HepG2 (cell line): ENCODE results near the gene TRAPPC3. TPM values are rescaled to one million over a fixed set of nuclear protein-coding genes. Genes with fewer than 3 reads are reported as not detected.

ENCODE experiments used
- ATAC-seq: fragments of 200-7000 bp; cut with Tn5 transposase; 3 replicates; pipeline ENCODE4 v1.9.1; 2020; ENCODE audit warnings: mild to moderate bottlenecking, moderate library complexity
- BruUV-seq: library from RNA; stranded (reverse); fragments of 400-500 nt; replicated peaks from 2 replicates; lab custom pipeline; 2021; lab: Mats Ljungman, UMichigan
- CTCF ChIA-PET: fragments of 300-600 bp; formaldehyde crosslinking; extraction: SDS; loops from one replicate; lab custom pipeline; 2021; ENCODE audit warnings: low total read pairs, inconsistent platforms, low intra/inter-chr PET ratio; lab: Yijun Ruan, JAX
- POLR2A ChIA-PET: fragments of 350-600 bp; sonication (Branson Sonifier 250); formaldehyde crosslinking; loops from one replicate; lab custom pipeline; 2020; ENCODE audit warnings: antibody characterized with exemption, inconsistent platforms; lab: Yijun Ruan, JAX
- DNase-seq: peaks from one replicate; pipeline ENCODE4 v3.0.0-alpha.2; 2015; ENCODE audit warnings: low spot score
- FAIRE-seq: peaks from 3 replicates; lab custom pipeline; 2011; peaks lifted over from hg19 to GRCh38; lab: Jason Lieb, UNC
- H2AFZ ChIP-seq: one replicate; pipeline ENCODE4 v1.6.1; 2011; ENCODE audit warnings: low read length, inconsistent platforms
- H3K27ac ChIP-seq: fragments of 300-600 bp; 3 replicates; pipeline ENCODE4 v1.8.0; 2011; ENCODE audit warnings: mixed run types, mild to moderate bottlenecking, mixed read lengths, low read length, inconsistent platforms; ENCODE audit not compliant: insufficient read depth; ENCODE audit errors: extremely low read length
- H3K27me3 ChIP-seq, 2 experiments: fragments of 200-600 bp in 1 of 2; 2 replicates in 1 of 2; 3 replicates in 1 of 2; pipeline versions ENCODE4 v1.6.0 to v1.8.0; 2011; ENCODE audit warnings: low read length in 2 of 2, mild to moderate bottlenecking in 2 of 2, moderate library complexity in 2 of 2, inconsistent platforms in 1 of 2; ENCODE audit not compliant: insufficient read depth in 2 of 2, control insufficient read depth in 1 of 2
- H3K36me3 ChIP-seq, 2 experiments: fragments of 200-600 bp in 1 of 2; replicated peaks in 1 of 2; 2 replicates in 1 of 2; 3 replicates in 1 of 2; pipeline versions ENCODE4 v1.5.1 to v1.8.0; 2011; ENCODE audit warnings: low read length in 2 of 2, inconsistent platforms in 1 of 2; ENCODE audit not compliant: insufficient read depth in 2 of 2, control insufficient read depth in 1 of 2
- H3K4me1 ChIP-seq: 2 replicates; pipeline ENCODE4 v1.5.1; 2012; ENCODE audit warnings: low read length, inconsistent platforms; ENCODE audit not compliant: insufficient read depth
- H3K4me2 ChIP-seq: 2 replicates; pipeline ENCODE4 v1.6.0; 2011; ENCODE audit warnings: low read depth, low read length, inconsistent platforms
- H3K4me3 ChIP-seq, 3 experiments: fragments of 200-600 bp in 1 of 3; sonication (generic), shearing (Covaris generic) in 1 of 3; replicated peaks in 1 of 3; 2 replicates each; pipeline ENCODE4 v1.5.1; 2011 to 2016; ENCODE audit warnings: low read length in 3 of 3, inconsistent platforms in 2 of 3, low read depth in 2 of 3, mild to moderate bottlenecking in 2 of 3, control low read depth in 1 of 3, mixed read lengths in 1 of 3; ENCODE audit not compliant: insufficient read depth in 1 of 3
- H3K79me2 ChIP-seq: one replicate; pipeline ENCODE4 v1.6.1; 2011; ENCODE audit warnings: low read length, inconsistent platforms; ENCODE audit not compliant: insufficient read depth
- H3K9ac ChIP-seq: 2 replicates; pipeline ENCODE4 v1.6.0; 2011; ENCODE audit warnings: mild to moderate bottlenecking, low read depth, low read length, inconsistent platforms; ENCODE audit not compliant: insufficient read depth
- H3K9me3 ChIP-seq: 2 replicates; pipeline ENCODE4 v1.5.1; 2012; ENCODE audit warnings: mild to moderate bottlenecking, low read length
- H4K20me1 ChIP-seq: 2 replicates; pipeline ENCODE4 v1.6.0; 2011; ENCODE audit warnings: inconsistent platforms, mild to moderate bottlenecking, low read length, moderate library complexity; ENCODE audit not compliant: insufficient read depth
- GATA4 ChIP-seq: sonication (generic); IDR thresholded peaks from 2 replicates; pipeline ENCODE4 v1.6.1; 2016; ENCODE audit warnings: antibody characterized with exemption, low read depth, borderline replicate concordance
- HES4 ChIP-seq: sonication (generic); formaldehyde crosslinking; IDR thresholded peaks from 2 replicates; pipeline ENCODE4 v1.9.0; 2021; ENCODE audit warnings: mild to moderate bottlenecking, missing genetic modification reagents, borderline replicate concordance
- MLX ChIP-seq: IDR thresholded peaks from 2 replicates; pipeline ENCODE4 v1.6.1; 2016
- PCBP1 ChIP-seq: fragments of 200-400 bp; formaldehyde crosslinking; IDR thresholded peaks from 2 replicates; pipeline ENCODE4 v1.6.1; 2017; ENCODE audit warnings: mild to moderate bottlenecking, low read depth, low read length, borderline replicate concordance
- PHF20 ChIP-seq: sonication (generic); formaldehyde crosslinking; IDR thresholded peaks from 2 replicates; pipeline ENCODE4 v1.5.0; 2020; ENCODE audit warnings: mild to moderate bottlenecking, missing genetic modification reagents
- PHF5A ChIP-seq: IDR thresholded peaks from one replicate; pipeline ENCODE4 v1.6.1; 2018; ENCODE audit warnings: low read depth, missing genetic modification reagents; ENCODE audit not compliant: unreplicated experiment
- TEAD2 ChIP-seq: sonication (generic); formaldehyde crosslinking; IDR thresholded peaks from 2 replicates; pipeline ENCODE4 v1.9.0; 2021; ENCODE audit warnings: missing genetic modification reagents
- TERF1 ChIP-seq: sonication (generic); formaldehyde crosslinking; IDR thresholded peaks from 2 replicates; pipeline ENCODE4 v1.8.0; 2022; ENCODE audit warnings: mild to moderate bottlenecking, missing genetic modification reagents, moderate library complexity
- ZBTB25 ChIP-seq: IDR thresholded peaks from 2 replicates; pipeline ENCODE4 v1.6.1; 2018; ENCODE audit warnings: missing genetic modification reagents
- ZKSCAN1 ChIP-seq: fragments of 150-350 bp; IDR thresholded peaks from 2 replicates; pipeline ENCODE4 v1.6.1; 2014; ENCODE audit warnings: low read length
- ZNF12 ChIP-seq: sonication (generic); formaldehyde crosslinking; IDR thresholded peaks from 2 replicates; pipeline ENCODE4 v1.5.0; 2020; ENCODE audit warnings: missing genetic modification reagents
- ZNF256 ChIP-seq: sonication (generic); formaldehyde crosslinking; conservative IDR thresholded peaks from 2 replicates; pipeline ENCODE4 v1.4.0; 2020; ENCODE audit warnings: missing genetic modification reagents
- ZNF446 ChIP-seq: sonication (generic); formaldehyde crosslinking; IDR thresholded peaks from 2 replicates; pipeline ENCODE4 v1.5.0; 2020; ENCODE audit warnings: mild to moderate bottlenecking, missing genetic modification reagents
- ZNF574 ChIP-seq: sonication (generic); formaldehyde crosslinking; IDR thresholded peaks from 2 replicates; pipeline ENCODE4 v1.4.0; 2020; ENCODE audit warnings: missing genetic modification reagents
- ZNF639 ChIP-seq: conservative IDR thresholded peaks from 2 replicates; pipeline ENCODE4 v1.6.1; 2018; ENCODE audit warnings: missing genetic modification reagents
- ZNF724P ChIP-seq: sonication (generic); formaldehyde crosslinking; IDR thresholded peaks from 2 replicates; pipeline ENCODE4 v1.8.0; 2022; ENCODE audit warnings: missing genetic modification reagents, borderline replicate concordance
- ZNF773 ChIP-seq: sonication (generic); formaldehyde crosslinking; IDR thresholded peaks from 2 replicates; pipeline ENCODE4 v1.4.0; 2020; ENCODE audit warnings: missing genetic modification reagents, borderline replicate concordance
- ZNF780A ChIP-seq: sonication (generic); formaldehyde crosslinking; IDR thresholded peaks from 2 replicates; pipeline ENCODE4 v1.8.0; 2022; ENCODE audit warnings: mild to moderate bottlenecking, missing genetic modification reagents, moderate library complexity
- WGBS: methylation state at CpG from one replicate; pipeline ENCODE4 v1.1.6; 2017; ENCODE audit warnings: low lambda C conversion rate; 5-methylcytosine and 5-hydroxymethylcytosine counted together
- in situ Hi-C: cut with HindIII; loops from 2 replicates; pipeline ENCODE4 v1.10.0; 2017; ENCODE audit warnings: low pct_unique_long_range_greater_than_20kb; ENCODE audit not compliant: extremely low pct_ligation_motif_present
- intact Hi-C: fragments of 100-400 bp; cut with micrococcal nuclease; formaldehyde crosslinking; loops from one replicate; pipeline ENCODE4 v1.10.0; 2022; ENCODE audit not compliant: unreplicated experiment
- polyA plus RNA-seq, 8 experiments: library from polyadenylated mRNA; depleted of rRNA in 3 of 8; stranded (reverse) in 7 of 8; unstranded in 1 of 8; fragments of >200 nt; fragmentation: Illumina TruSeq in 4 of 8; extraction: Trizol in 4 of 8; gene quantifications; 2 replicates each; pipeline versions ENCODE4 v1.2.1 to v1.2.3, GENCODE V29; 2011 to 2016; ENCODE audit warnings: low read depth in 4 of 8, missing spikeins in 1 of 8, mixed read lengths in 1 of 8; ENCODE audit not compliant: insufficient read depth in 1 of 8
- total RNA-seq, 5 experiments: library from RNA; depleted of rRNA; stranded (reverse); fragments of >200 nt; fragmentation: Illumina TruSeq; extraction: Trizol; gene quantifications; 2 replicates each; pipeline ENCODE4 v1.2.3, GENCODE V29; 2016; ENCODE audit warnings: low read depth in 1 of 5

Gene TRAPPC3
- total and polyA plus RNA-seq, 2 of the 13 experiments (the other 11 are each of a cell fraction or from before 2014, with no cell fraction given), result 53.7 to 62.4 TPM

- in situ Hi-C loops (no loop called here), intact Hi-C loops (no loop called here)
- DNase-seq, result no peak
- Histone ChIP-seq H3K27ac (no peak overlapping the region), H3K79me2 (no peaks in the 10 kb centered on the region), H3K4me3 (no peak overlapping the region), H3K4me1 (peaks cover 41% of the 10 kb centered on the region), H3K9me3 (no peaks in the 10 kb centered on the region), H4K20me1 (no peaks in the 10 kb centered on the region), H2AFZ (no peak overlapping the region), H3K36me3 (no peaks in the 10 kb centered on the region), H3K9ac (no peak overlapping the region), H3K4me2 (no peak overlapping the region), H3K27me3 (peaks cover 7 to 21% of the 10 kb centered on the region in 2 experiments; a peak in 2 of 5 replicates)
- FAIRE-seq, result no peak
- BruUV-seq, result no TSS peak
- ATAC-seq, result no peak
- no CpG with 5 or more reads among the region's 5 CpGs for WGBS
- ChIA-PET POLR2A (interaction anchor here (0.6 to 1.4 kb wide), 2 partner anchors 16 to 20 kb away, joined by 3 to 5 read pairs; no protein-coding TSS in a partner anchor), CTCF (no interaction called here)
- TF ChIP-seq ZBTB25 (CRISPR knock-in tag), result no peak
- no peak for TF ChIP-seq GATA4
- TF ChIP-seq PCBP1, result no peak
- no peak for TF ChIP-seq TEAD2 (CRISPR knock-in tag)
- TF ChIP-seq ZNF639, result no peak
- TF ChIP-seq ZNF724P (CRISPR knock-in tag), result no peak
- TF ChIP-seq PHF5A (CRISPR knock-in tag), result no peak
- no peak for TF ChIP-seq ZNF780A
- no peak for TF ChIP-seq TERF1 (CRISPR knock-in tag)
- no peak for TF ChIP-seq MLX (CRISPR knock-in tag)
- TF ChIP-seq ZNF446, result no peak
- no peak for TF ChIP-seq HES4 (CRISPR knock-in tag)
- no peak for TF ChIP-seq ZNF773 (CRISPR knock-in tag)
- no peak for TF ChIP-seq ZKSCAN1
- no peak for TF ChIP-seq ZNF12 (CRISPR knock-in tag)
- no peak for TF ChIP-seq ZNF256
- TF ChIP-seq ZNF574 (CRISPR knock-in tag), result no peak
- no peak for TF ChIP-seq PHF20
These were observed 32.4 kb downstream of the TRAPPC3 start for GRCh38 chr1:36116901-36117300.
